ENCODE results near the gene TTLL11.

Gene TTLL11

GRCh38 chr9:122111413-122112085 lies 18.4 kb upstream of the TTLL11 start:
- no peak for TF ChIP-seq RAD21 (IDR thresholded peaks at IDR 0.05; ENCODE audit: low read depth)
- TF ChIP-seq TEAD4 (IDR thresholded peaks at IDR 0.05): no peak
- TF ChIP-seq EP300 (IDR thresholded peaks at IDR 0.05; ENCODE audit: borderline replicate concordance): no peak
- no peak for TF ChIP-seq TAF1 (IDR thresholded peaks at IDR 0.05; ENCODE audit: low read depth)
- no peak for TF ChIP-seq CREB1 (IDR thresholded peaks at IDR 0.05; ENCODE audit: low read depth)
- no peak for TF ChIP-seq NFIC (IDR thresholded peaks at IDR 0.05)
- no peak for TF ChIP-seq REST (IDR thresholded peaks at IDR 0.05; ENCODE audit: low read depth)
- no peak for TF ChIP-seq YY1 (IDR thresholded peaks at IDR 0.05; ENCODE audit: low read depth)
- TF ChIP-seq FOXM1 (IDR thresholded peaks at IDR 0.05; ENCODE audit: borderline replicate concordance, low read depth): no peak
- TF ChIP-seq MAX (IDR thresholded peaks at IDR 0.05): no peak
- TF ChIP-seq ZBTB7A (IDR thresholded peaks at IDR 0.05; ENCODE audit: low read depth): no peak
- no peak for TF ChIP-seq USF1 (IDR thresholded peaks at IDR 0.05)
- TF ChIP-seq CEBPB (IDR thresholded peaks at IDR 0.05): no peak
- no peak for TF ChIP-seq TCF12 (IDR thresholded peaks at IDR 0.05; ENCODE audit: low read depth)
- TF ChIP-seq EGR1 (IDR thresholded peaks at IDR 0.05): no peak

- no peak for TF ChIP-seq YY1 (IDR thresholded peaks at IDR 0.05; ENCODE audit: low read depth)
- no peak for TF ChIP-seq USF1 (IDR thresholded peaks at IDR 0.05)
- TF ChIP-seq ZBTB7A (IDR thresholded peaks at IDR 0.05; ENCODE audit: low read depth): no peak
- TF ChIP-seq NFIC (IDR thresholded peaks at IDR 0.05): no peak
- TF ChIP-seq MAX (IDR thresholded peaks at IDR 0.05): no peak
- TF ChIP-seq EGR1 (IDR thresholded peaks at IDR 0.05): no peak
- no peak for TF ChIP-seq EP300 (IDR thresholded peaks at IDR 0.05; ENCODE audit: borderline replicate concordance)
- TF ChIP-seq RAD21 (IDR thresholded peaks at IDR 0.05; ENCODE audit: low read depth): no peak
- no peak for TF ChIP-seq TAF1 (IDR thresholded peaks at IDR 0.05; ENCODE audit: low read depth)
- TF ChIP-seq CEBPB (IDR thresholded peaks at IDR 0.05): no peak
- TF ChIP-seq REST (IDR thresholded peaks at IDR 0.05; ENCODE audit: low read depth): no peak
- TF ChIP-seq FOXM1 (IDR thresholded peaks at IDR 0.05; ENCODE audit: borderline replicate concordance, low read depth): no peak
- TF ChIP-seq TCF12 (IDR thresholded peaks at IDR 0.05; ENCODE audit: low read depth): no peak
- no peak for TF ChIP-seq TEAD4 (IDR thresholded peaks at IDR 0.05)
- no peak for TF ChIP-seq CREB1 (IDR thresholded peaks at IDR 0.05; ENCODE audit: low read depth)
Observed at GRCh38 chr9:122110100-122110833, 17.2 kb upstream of the TTLL11 start.

GRCh38 chr9:122109035-122109813 lies 16.1 kb upstream of the TTLL11 start:
- TF ChIP-seq TCF12 (IDR thresholded peaks at IDR 0.05; ENCODE audit: low read depth) (no peak), CEBPB (IDR thresholded peaks at IDR 0.05) (no peak), YY1 (IDR thresholded peaks at IDR 0.05; ENCODE audit: low read depth) (no peak), USF1 (IDR thresholded peaks at IDR 0.05) (no peak)

- TF ChIP-seq NFIC (IDR thresholded peaks at IDR 0.05) (no peak), EP300 (IDR thresholded peaks at IDR 0.05; ENCODE audit: borderline replicate concordance) (no peak), RAD21 (IDR thresholded peaks at IDR 0.05; ENCODE audit: low read depth) (no peak), TCF12 (IDR thresholded peaks at IDR 0.05; ENCODE audit: low read depth) (no peak), YY1 (IDR thresholded peaks at IDR 0.05; ENCODE audit: low read depth) (no peak), CEBPB (IDR thresholded peaks at IDR 0.05) (no peak), TAF1 (IDR thresholded peaks at IDR 0.05; ENCODE audit: low read depth) (no peak), USF1 (IDR thresholded peaks at IDR 0.05) (no peak), FOXM1 (IDR thresholded peaks at IDR 0.05; ENCODE audit: borderline replicate concordance, low read depth) (no peak), ZBTB7A (IDR thresholded peaks at IDR 0.05; ENCODE audit: low read depth) (no peak), TEAD4 (IDR thresholded peaks at IDR 0.05) (no peak), CREB1 (IDR thresholded peaks at IDR 0.05; ENCODE audit: low read depth) (no peak), REST (IDR thresholded peaks at IDR 0.05; ENCODE audit: low read depth) (no peak), MAX (IDR thresholded peaks at IDR 0.05) (no peak), EGR1 (IDR thresholded peaks at IDR 0.05) (no peak)
Observed at GRCh38 chr9:122107291-122107805, 14.2 kb upstream of the TTLL11 start.

Measured in Ishikawa (cell line).